NCI-H82 treated with DMSO at 0.1 percent for 48 hours (cell line): ENCODE measurements around the gene PDCD5.

Experiments used
- DNase-seq: peaks from one replicate; lab custom pipeline; 2025; ENCODE audit not compliant: unreplicated experiment; lab: John Stamatoyannopoulos, UW

The PDCD5 gene

DNA sequence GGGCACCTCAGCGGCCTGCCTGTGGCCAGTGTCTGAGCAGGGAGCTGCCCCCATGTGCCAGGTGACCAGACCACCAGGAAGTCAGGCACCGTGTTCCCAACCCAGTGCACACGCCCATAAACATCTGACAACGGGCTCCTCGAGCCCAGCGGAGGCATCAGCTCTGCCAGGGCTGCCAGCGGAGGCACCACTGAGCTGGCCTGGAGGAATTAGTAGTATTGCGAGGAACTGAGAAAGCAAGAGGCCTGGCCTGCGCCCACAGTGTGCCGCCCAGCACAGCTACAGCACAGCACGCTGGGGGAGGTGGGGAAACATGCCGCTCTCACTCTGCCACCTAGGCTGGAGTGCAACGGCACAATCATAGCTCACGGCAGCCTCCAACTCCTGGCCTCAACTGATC is 49.3 kb downstream of the PDCD5 start:
- no peak for DNase-seq

DNA sequence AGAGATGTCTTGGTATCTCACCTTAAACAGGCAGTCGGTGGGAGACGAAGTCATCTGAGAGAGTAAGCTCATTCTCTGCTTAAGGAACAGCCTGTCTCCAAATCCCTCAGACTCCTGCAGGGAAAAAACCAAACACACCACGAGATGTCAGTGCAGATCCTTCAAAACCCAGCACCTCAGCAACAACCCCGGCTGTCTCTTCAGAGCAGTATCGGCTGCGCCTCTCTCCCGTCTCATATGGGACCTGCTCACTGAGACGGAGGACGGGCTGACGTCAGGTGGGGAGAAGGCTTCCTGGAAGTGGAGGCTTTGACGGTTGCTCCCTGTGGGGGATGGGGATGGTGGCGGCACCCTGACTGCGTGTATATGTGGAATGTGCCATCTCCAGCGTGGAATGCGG is 50.4 kb downstream of the PDCD5 start:
- no peak for DNase-seq
